Non-pigmented ciliary epithelial cell (primary cell): ENCODE results near the gene ACACB.

ENCODE experiments used
- DNase-seq: peaks from one replicate; pipeline ENCODE4 v3.0.0-alpha.2; 2010; ENCODE audit warnings: low read depth

The ACACB gene

DNA sequence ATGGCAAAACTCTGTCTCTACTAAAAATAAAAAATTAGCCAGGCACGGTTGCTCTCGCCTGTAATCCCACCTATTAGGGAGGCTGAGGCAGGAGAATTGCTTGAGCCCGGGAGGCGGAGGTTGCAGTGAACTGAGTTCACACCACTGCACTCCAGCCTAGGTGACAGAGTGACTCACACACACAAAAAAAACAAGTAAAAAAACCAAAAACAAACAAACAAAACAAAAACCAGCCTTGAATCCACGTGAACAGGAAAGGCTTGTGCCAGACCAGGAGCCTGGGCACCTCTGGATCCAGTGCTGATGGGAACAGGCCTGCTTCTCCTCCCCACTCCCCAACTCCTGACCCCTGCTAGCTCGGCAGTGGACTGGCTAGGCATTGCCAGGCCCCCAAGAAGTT lies 189.2 kb downstream of the ACACB start:
- no peak for DNase-seq

DNA sequence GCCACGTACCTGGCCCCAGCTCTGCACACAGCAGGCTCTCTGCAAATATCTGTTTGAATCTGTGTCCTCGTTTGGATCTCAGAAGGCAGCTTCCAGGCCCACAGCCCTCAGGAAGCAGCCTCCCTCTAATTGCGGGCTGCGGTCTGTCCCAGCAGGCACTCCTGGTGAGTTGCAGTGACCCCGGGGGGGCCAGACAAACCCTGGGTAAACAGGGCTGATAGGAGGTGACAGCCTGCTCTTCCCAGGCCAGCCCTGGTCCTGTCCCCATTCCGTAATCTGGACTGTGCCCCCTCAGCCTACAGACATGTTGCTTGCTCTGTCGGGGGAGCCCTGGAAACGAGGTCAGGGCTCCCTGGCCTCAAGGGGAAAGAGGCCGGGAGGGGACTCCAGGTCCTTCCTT lies 190.7 kb downstream of the ACACB start:
- no peak for DNase-seq

DNA sequence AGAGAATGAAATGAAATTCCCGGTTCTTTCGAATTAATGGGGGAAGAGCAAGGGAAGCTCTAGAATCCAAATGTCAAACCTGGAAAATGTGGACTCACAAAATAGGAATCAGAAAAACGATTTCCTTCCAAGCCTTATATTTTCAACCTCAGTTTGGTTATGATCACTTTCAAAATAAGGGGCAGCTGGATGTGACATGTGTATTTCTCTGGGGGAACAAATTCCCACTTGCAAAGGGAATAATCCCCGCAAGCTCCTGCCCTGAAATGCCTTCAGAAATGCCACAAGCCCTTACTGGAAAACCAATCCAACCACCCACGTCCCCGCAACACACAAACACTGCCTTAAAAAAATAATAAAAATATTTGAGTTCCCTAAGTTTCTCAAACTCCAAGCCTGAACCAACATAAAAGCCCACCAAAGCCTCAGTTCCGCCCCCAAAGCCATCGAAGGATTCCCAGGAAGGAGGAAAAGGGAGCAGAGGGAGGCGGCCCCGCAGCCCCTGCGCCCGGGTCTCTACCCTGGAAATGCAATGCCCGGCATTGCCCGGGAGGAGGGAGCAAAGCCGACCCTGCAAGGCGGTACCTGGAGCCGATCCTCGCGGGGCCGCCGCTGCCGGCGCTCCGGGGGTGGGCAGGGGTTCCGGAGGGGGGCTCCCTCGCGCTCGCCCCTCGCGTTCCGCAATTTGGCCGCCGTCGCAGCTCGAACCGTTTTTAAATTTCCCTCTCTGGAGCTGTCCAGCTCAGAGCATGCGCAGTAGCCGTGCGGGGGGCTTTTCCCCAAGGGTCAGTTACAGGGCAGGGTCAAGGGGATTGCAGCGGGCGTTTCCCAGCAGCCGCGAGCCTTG lies 192.4 kb downstream of the ACACB start, which contains the start of gene FOXN4:
TSS of gene FOXN4 (minus strand) at position 751 of the 847 bp plus-strand sequence. CDS start 963 bp downstream, outside the sequence.
- no peak for DNase-seq

DNA sequence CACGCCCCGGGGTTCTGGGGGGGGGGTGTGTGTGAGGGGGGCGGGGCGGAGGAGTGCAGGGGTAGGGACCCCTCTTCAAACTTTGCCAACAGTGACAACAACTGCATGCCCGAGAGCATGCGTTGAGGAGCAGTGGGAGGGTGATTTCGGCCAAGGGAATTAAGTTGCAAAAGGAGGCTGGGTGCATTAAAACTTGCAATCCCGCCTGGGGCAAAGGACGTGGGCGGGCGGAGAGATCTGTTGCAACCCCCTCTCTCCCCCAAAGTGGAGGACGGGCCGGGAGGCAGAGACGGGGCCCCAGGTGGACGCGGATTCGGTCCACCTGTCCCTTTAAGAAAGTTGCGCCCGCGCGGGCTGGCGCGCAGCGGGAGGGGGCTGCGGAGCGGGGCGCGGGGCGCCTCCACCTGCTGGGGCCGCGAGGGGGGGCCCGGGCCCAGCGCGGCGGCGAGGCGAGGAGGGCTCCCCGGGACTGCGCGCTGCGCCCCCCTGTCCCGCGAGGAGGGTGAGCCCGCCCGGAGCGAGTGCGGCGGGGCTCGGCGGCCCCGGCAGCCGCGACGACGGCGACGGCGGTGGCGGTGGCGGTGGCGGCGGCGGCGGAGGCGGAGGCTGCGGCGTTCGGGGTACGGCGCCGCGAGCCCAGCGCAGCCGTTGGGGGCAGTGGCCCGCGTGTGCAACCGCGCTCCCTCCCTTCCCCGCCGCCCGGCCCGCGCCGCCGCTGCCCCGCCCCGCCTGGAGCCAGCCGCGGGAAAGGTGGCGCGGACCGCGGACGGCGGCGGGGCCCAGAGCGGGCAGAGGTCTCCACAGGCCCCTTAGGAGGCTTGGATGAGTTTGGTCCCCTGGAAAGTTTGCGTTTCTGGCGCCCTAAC lies 193.2 kb downstream of the ACACB start:
- no peak for DNase-seq

DNA sequence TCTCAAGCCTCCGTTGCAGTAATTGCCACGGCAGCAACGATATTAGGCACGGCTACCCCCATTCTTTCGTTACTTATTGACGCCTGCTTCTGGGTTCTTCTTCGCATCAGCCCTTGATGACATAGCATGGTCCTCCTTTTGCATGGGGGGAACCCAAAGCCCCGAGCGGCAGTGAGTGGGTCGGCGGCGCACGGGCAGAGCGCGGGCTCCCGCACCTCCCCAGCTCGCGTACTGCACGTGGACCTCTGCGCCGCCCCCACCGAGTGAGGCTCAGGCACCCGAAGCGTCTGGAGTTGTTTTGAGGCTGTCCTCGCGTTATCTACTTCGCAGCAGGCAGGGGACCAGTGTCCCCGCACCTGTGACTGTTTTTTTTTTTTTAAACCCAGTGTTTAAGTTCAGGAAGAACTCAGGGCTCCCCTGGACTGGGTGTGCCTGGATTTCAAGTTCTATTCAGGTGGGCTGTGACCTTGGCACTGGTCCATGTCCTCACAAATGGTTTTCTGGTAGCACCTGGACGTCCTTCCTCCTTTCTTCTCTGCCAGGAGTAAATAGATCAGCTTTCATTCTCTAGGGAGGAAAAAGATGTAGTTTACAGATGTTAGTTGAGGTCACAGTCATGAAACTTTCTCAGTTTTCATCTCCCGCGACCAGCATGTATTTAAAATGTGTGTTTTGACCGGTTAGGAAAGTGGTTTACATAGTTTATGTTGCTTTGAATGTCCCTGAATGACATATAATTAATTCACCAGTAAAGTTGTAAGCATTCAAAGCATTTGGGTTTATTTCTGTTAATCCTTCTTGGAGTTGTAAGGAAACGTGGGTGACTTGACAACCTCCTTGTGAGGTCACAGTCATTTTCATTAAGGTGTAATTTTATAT lies 194.1 kb downstream of the ACACB start:
- no peak for DNase-seq
